T-helper 2 cell treated with Interferon-gamma antibody and Interleukin-4, amounts not matched to agents 100 ng/mL and 5 ng/mL, for 36 hours (primary cell): ENCODE data around the gene TCF12. TPM values are rescaled to one million over a fixed set of nuclear protein-coding genes. Genes with fewer than 3 reads are reported as not detected.

Experiments used
- intact Hi-C: fragments of 100-400 bp; cut with micrococcal nuclease; formaldehyde crosslinking; loops from one replicate; pipeline ENCODE4 v1.15.1; 2023
- total RNA-seq: library from RNA; stranded (reverse); gene quantifications from 2 replicates; pipeline ENCODE4 v1.2.3, GENCODE V29; 2022

TCF12 gene
- total RNA-seq, 1 donor from 2014 or later: 68.8 TPM

DNA sequence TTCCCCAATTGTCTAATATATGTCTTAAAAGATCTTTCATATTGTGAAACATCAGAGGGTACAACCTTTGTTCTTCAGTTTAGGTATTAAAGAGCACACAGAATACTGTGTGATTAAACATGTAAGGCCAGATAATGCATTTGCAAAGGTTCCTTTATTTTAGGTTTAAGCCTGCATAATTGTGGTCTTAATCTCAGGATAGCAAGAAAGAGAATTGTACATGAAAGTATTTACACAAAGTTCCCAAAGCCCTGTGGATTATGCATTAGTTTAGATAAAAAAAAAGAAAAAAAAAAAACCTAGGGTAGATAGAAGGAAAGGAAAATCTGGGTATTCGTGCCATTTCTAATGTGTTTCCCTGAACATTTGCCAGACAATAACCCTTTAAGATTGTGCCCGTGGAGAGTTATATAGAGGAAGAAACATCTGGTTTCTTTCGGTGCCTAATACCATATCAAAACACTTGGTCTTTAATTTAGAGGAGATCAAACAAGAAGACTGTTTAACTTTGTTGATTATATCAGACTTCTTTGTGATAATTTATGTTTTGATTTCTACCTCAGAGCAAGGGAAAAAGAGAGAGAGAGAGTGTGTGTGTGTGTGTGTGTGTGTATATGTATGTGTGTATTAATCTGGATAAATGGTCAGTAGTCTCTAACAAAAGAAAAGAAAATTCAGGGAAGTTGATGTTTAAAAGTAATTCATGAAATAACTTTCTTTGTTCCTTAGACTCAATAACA, 318.3 kb downstream of the TCF12 start:
- intact Hi-C loops: no loop called here

- intact Hi-C loops: no loop called here
These were observed 318.8 kb downstream of the TCF12 start for GRCh38 chr15:57237301-57237642.

DNA sequence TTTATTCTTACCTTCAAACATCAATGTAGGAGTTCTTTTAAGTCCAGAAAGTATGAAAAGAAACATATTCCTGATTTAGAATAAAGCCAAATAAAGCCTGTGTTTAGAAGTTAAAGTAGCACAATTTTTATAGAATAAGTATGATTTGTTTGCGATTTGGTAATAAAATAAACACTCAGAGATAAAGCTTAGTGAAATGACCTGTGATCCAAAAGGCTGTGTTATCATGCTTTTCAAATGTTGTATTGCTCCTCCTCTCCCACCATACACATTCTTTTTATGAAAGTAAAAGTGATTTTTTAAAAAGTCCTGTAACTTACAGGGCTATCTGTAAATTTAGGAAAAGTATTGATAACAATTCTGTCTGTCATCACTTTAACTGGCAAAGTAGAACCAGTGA, 319.2 kb downstream of the TCF12 start:
- intact Hi-C loops: no loop called here

DNA sequence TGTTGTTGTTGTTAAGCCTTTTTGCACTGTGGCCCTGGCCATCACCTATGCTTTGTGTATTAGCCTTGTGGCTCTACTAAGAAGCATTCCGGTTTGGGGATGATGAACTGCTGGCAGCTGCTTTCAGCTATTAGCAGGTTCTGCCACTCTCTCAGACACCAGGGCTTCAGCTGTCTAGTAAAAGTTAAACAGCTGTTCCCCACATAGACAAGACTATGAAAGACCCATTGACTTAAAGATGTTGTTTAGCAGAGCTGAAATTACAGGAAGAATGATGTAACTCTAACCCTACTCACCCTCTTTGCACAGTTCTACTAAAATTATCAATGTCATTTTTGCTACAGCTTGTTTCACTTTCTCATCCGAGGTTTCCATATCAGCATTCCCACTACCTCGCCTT, 326.7 kb downstream of the TCF12 start:
- intact Hi-C loops: loop anchor here (10.0 kb wide), 1 partner anchor 60 kb away; no protein-coding TSS in a partner anchor

- intact Hi-C loops: loop anchor here (10.0 kb wide), 1 partner anchor 59 kb away; no protein-coding TSS in a partner anchor
These were observed 327.3 kb downstream of the TCF12 start for GRCh38 chr15:57245714-57246113.

DNA sequence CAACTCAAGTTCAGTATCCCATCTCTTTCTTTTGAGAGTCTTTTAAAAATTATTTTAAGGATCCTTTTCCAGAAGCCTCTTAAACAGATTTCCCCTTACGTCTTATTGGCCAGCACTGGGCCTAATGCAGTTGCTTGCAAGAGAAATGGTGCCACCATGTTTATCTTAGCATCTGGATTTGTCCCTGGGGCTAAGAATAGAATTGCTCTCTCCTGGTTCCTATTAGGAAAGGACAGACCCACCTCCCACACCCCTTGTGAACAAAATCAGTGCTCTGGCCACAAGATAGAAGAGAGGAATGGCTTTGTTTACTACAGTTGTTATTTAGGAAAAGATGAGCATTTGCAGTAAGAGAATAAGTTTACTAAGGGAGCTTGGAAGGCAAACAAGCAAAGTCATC, 329.6 kb downstream of the TCF12 start:
- intact Hi-C loops: loop anchor here (10.0 kb wide), 1 partner anchor 57 kb away; no protein-coding TSS in a partner anchor

DNA sequence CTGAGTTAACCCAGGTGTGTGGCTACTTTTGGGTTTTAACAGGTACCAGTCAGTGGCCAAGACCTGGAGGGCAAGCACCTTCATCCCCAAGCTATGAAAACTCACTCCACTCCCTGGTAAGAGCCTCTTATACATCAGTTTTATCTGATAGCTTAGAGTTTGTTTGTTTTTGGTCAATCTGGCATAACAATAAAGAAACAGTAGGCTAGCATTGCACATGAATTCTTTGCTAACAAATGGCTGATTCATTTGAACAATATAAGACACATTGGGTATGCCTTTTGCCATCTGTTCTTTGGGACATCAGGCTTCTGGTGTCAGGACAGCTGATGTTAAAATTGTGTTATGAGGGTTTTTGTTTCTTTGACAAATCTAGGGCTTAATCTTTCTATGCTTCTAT, 332.9 kb downstream of the TCF12 start:
- intact Hi-C loops: no loop called here

DNA sequence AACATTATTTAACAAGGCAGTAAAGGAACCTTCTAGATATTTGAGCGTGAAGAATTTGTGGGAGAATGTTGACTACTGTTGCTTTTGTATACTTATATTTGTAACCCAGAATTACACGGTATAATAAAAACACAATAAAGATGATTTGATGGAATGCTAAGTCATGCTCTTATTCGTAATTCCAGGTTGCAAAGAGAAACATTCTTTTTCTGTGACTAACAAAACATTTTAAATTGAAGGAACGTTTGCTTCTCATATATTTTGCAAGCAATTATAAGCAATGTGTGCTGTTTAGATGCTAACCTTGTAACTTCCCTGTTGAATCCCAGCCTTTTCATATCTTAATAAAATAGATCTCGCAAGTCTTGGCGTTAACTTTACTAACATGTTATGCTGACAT, 333.5 kb downstream of the TCF12 start:
- intact Hi-C loops: no loop called here

DNA sequence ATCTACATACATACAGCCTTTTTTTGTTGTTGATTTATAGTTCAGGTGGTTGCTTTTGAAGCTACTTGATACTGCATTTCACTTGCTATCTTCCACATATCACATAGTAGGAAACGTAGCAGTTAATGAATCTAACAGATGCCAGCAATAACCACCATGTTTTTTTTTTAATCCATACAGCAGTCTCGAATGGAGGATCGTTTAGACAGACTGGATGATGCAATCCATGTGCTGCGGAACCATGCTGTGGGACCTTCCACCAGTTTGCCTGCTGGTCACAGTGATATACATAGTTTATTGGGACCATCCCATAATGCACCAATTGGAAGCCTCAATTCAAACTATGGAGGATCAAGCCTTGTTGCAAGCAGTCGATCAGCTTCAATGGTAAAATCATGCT, 334.6 kb downstream of the TCF12 start:
- intact Hi-C loops: no loop called here

- intact Hi-C loops: no loop called here
These were observed 335.1 kb downstream of the TCF12 start for GRCh38 chr15:57253500-57253899.

DNA sequence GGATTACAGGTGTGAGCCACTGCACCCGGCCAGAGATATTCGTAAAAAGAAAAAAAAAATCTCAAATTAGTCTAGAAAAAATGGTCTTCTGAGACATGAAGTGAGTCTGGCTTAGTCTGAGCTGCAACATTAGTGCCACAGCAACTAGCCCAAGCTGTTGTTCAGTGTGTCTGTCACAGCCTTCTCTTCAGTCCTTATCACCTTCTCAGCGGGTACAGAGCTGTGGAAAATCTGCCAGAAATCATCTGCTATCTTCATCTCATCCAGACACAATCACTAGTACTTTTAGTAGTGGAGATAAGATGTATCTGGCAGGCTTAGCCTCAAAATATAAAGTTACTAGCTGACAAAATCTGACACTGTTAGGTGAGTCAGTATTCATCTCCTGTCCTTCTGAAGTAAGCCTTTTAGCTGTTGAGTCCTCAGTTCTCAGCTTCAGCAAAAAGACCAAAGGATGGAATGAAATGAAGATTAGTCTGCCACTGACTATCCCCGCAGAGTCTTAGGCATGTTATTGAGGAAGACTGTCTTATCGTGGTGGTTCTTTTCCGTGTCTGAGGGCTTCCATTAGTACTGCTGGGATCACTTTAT, 337.4 kb downstream of the TCF12 start:
- intact Hi-C loops: no loop called here

DNA sequence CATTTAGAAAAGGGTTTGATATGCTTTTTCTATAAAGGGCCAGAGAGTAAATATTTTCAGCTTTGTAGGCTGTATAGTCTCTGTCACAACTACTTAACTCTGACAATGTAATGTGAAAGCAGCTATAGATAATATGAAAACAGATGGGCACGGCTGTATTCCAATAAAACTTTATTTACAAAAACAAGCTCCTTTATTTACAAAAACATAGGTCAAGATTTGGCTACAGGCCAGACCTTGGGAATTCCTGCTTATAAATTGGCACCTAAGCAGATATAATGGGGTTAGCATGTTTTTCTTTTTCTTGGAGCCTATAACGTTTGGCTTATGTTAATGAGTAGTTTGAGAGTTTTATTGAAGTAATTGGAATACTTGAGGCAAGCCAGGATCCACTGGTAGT, 338.5 kb downstream of the TCF12 start:
- intact Hi-C loops: no loop called here

- intact Hi-C loops: no loop called here
These were observed 341.2 kb downstream of the TCF12 start for GRCh38 chr15:57259568-57260040.

DNA sequence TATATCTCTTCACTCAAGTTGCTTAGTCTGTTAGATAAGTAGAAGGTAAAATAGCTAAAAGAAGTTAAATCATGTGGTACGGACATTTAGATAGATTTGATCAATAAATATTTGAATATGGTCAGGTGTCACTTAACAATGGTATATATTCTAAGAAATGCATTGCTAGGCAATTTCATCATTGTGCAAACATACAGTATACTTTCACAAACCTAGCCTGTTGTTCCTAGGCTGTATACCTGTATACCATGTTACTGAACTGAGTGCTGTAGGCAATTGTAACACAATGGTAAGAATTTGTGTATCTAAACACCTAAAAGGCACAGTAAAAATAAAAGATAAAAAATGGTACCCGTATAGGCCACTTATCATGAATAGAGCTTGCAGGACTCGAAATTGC, 345.1 kb downstream of the TCF12 start:
- intact Hi-C loops: no loop called here

DNA sequence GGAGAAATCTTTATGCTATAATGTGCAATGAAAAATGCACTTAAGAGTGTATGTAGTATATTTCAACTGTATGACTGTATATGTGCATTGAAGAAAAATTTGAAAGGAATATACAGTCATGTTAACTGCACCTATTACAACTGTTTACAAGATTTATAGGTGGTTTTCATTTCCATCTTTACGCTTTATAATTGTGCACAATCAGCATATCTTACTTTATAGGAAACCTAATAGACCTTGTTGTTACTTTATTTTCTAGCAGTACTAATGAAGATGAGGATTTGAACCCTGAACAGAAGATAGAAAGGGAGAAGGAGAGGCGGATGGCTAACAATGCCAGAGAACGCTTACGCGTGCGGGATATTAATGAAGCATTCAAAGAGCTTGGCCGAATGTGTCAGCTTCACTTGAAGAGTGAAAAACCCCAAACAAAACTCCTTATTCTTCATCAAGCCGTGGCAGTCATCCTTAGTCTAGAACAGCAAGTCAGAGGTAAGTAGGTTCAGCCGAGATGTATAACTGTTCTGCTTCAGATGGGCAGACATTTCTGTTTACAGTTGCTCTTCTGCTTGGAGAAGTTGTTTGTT, 354.4 kb downstream of the TCF12 start:
- intact Hi-C loops: no loop called here

GRCh38 chr15:57273402-57273801, 355.0 kb downstream of the TCF12 start:
- intact Hi-C loops: no loop called here

- intact Hi-C loops: no loop called here
These were observed 360.0 kb downstream of the TCF12 start for GRCh38 chr15:57278439-57278838.

- intact Hi-C loops: no loop called here
These were observed 362.0 kb downstream of the TCF12 start for GRCh38 chr15:57280464-57280863.

DNA sequence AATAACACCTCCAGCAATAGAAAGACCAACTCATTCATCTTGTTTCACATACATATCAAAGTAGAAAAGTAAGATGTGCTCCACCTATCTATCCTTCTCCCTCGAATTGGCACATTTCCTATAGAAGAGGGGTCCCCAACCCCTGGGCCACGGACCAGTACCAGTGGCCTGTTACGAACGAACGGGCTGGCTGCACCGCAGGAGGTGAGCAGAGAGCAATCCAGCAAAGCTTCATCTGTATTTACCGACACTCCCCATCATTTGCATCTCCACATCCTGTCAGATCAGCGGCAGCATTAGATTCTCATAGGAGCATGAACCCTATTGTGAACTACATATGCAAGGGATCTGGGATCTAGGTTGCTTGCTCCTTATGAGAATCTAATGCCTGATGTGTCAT, 362.9 kb downstream of the TCF12 start:
- intact Hi-C loops: no loop called here

GRCh38 chr15:57282686-57283085, 364.2 kb downstream of the TCF12 start:
- intact Hi-C loops: no loop called here

DNA sequence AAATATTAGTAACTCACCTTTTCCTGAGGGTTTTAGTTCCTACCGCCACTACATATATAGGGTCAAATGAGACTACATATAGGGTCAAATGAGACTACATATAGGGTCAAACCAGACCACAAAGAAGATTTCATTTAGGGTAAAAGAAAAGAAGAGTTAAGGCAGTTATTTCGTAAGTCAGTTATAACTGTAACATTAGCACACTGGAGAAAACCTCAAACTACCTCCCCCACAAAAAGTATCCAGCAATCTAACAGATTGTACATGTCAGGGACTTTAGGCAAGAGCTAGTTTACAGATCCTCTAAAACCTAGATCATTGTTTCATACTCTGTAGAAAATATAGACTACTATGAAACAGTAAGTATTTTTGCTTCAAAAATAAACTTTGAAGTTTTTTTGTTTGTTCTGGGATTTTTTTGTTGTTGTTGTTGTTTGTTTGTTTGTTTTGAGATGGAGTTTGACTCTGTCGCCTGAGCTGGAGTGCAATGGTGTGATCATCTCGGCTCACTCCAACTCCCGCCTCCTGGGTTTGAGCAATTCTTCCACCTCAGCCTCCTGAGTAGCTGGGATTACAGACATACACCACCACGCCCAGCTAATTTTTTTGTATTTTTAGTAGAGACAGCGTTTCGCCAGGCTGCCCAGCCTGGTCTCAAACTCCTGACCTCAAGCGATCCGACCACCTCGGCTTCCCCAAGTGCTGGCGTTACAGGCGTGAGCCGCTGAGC, 365.5 kb downstream of the TCF12 start:
- intact Hi-C loops: no loop called here

GRCh38 chr15:57284535-57284934, 366.1 kb downstream of the TCF12 start:
- intact Hi-C loops: no loop called here
